ENCODE data around the gene FARP2. TPM values are rescaled to one million over a fixed set of nuclear protein-coding genes. Genes with fewer than 3 reads are reported as not detected.

The FARP2 gene
- total RNA-seq, 1 donor: 41.3 TPM

DNA sequence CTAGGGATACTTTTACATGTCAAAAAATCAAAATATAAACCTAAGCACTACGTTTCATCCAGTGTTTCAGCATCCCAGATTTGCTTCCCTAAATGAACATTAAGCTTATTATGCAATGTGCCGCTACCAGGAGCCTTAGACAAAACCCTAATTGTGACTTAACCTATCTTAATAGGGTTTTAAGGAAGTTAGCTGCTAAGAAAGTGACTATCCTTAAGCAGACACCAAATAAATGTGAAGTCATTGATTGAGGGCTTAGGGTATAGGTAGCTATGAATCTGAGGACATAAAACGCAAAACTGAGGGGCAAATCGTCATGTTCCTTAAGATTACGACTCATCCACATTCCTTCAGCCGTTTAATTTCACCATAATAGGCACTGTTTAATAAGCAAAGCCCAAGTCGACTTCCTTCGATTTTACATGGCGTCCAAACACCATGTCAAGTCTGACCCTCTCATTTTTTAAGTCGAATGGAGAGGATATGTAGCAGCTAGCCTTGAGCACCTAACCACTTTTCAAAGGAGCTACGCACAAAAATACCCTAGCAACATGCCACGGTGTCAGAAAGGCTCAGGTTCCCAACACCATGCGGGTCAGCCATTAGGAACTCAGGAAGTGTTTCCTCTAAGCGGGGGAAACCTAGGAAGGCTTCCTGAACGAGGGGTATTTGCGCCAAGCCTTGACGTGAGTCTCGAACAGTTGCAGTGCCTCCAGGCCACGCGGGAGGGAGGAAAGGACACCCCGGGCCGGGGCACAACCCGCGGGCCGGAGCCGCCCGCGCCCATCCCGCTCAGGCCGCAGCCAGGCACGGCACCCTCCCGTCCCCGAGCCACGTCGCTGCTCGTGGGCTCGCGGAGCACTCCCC lies 41.6 kb upstream of the FARP2 start:
- Histone ChIP-seq H3K4me3 (ENCODE audit: insufficient read depth, low read length) (peak overlapping the region; percentile 97), H3K4me1 (ENCODE audit: insufficient read depth, low read length) (peaks cover 46% of the 10 kb centered on the region), H3K79me2 (ENCODE audit: insufficient read depth, low read length) (peaks cover 96% of the 10 kb centered on the region), H3K27me3 (ENCODE audit: insufficient read depth, low read length) (no peaks in the 10 kb centered on the region), H3K4me2 (ENCODE audit: insufficient read depth, low read length) (peak overlapping the region; percentile 84), H3K36me3 (ENCODE audit: insufficient read depth, low read length) (peaks cover 6% of the 10 kb centered on the region), H3K9me3 (ENCODE audit: low read depth, low read length) (no peaks in the 10 kb centered on the region), H4K20me1 (ENCODE audit: insufficient read depth, low read length) (peaks cover 61% of the 10 kb centered on the region), H2AFZ (ENCODE audit: low read length) (peak overlapping the region; percentile 61), H3K27ac (ENCODE audit: low read depth, low read length) (peak overlapping the region; percentile 98)
- DNase-seq (ENCODE audit: insufficient read length, low spot score, missing footprints): peak; percentile 81
- no peak for TF ChIP-seq CTCF (IDR thresholded peaks at IDR 0.05; ENCODE audit: extremely low read depth, low read depth, low read length)

DNA sequence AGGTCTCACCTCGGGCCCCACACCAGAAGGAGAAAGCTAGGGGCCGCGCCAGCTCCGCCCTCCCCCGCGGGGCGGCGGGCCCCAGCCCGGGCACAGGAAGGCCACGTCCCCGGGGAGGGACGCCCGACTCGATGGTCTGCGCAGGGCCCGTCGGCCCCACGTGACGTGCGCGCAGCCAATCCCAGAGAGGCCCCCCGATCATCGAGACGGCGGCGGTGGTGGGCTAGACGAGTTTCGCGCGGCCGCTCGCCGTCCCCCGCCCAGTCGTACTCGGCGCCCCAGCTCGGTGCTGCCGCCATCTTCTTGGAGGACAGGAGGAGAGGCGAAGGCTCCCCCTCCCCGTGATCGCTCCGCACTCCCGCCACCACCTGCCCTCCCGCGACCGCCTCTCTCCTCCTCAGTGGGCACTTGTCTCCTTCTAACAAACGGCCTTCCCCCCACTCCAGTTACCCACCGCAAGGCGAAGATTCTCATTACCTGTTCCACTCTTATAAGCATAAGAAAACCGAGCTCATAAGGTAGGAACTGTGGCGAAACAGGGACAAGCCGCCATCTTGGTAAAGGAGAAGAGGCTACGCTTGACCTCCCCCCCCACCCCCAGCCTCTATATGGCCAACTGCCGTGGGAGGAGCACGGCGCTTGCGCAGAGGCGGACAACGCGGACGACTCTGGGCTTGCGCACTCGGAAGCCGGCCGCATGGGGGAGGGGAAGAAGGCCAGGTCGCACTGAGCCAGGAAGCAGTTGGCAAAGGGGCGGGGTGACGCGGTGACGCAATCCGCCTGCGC lies 40.8 kb upstream of the FARP2 start, which contains the start of gene HDLBP:
Gene HDLBP, minus strand, starts transcription at position 580 of the 786 bp plus-strand sequence. CDS start 48,803 bp downstream, outside the sequence.
- Histone ChIP-seq H3K27me3 (ENCODE audit: insufficient read depth, low read length) (no peaks in the 10 kb centered on the region), H3K4me3 (ENCODE audit: insufficient read depth, low read length) (peak within 1 kb of the TSS; percentile 97), H3K36me3 (ENCODE audit: insufficient read depth, low read length) (peaks cover 6% of the 10 kb centered on the region), H3K9me3 (ENCODE audit: low read depth, low read length) (no peaks in the 10 kb centered on the region), H2AFZ (ENCODE audit: low read length) (peak within 1 kb of the TSS; percentile 96), H3K79me2 (ENCODE audit: insufficient read depth, low read length) (peaks cover 96% of the 10 kb centered on the region), H3K27ac (ENCODE audit: low read depth, low read length) (peak within 1 kb of the TSS; percentile 98), H4K20me1 (ENCODE audit: insufficient read depth, low read length) (peaks cover 61% of the 10 kb centered on the region), H3K4me2 (ENCODE audit: insufficient read depth, low read length) (peak within 1 kb of the TSS; percentile 93), H3K4me1 (ENCODE audit: insufficient read depth, low read length) (peaks cover 40% of the 10 kb centered on the region)
- peak; percentile 99 for DNase-seq (ENCODE audit: insufficient read length, low spot score, missing footprints)
- peak; percentile 16 for TF ChIP-seq CTCF (IDR thresholded peaks at IDR 0.05; ENCODE audit: extremely low read depth, low read depth, low read length)

- peaks cover 45% of the 10 kb centered on the region for H3K4me1 ChIP-seq (ENCODE audit: insufficient read depth, low read length)
- DNase-seq (ENCODE audit: insufficient read length, low spot score, missing footprints): no peak
- H3K4me3 ChIP-seq (ENCODE audit: insufficient read depth, low read length): peak within 1 kb of the TSS; percentile 97
- peaks cover 63% of the 10 kb centered on the region for H4K20me1 ChIP-seq (ENCODE audit: insufficient read depth, low read length)
- peaks cover 6% of the 10 kb centered on the region for H3K36me3 ChIP-seq (ENCODE audit: insufficient read depth, low read length)
- H3K27ac ChIP-seq (ENCODE audit: low read depth, low read length): peak within 1 kb of the TSS; percentile 98
- H3K9me3 ChIP-seq (ENCODE audit: low read depth, low read length): no peaks in the 10 kb centered on the region
- no peak for TF ChIP-seq CTCF (IDR thresholded peaks at IDR 0.05; ENCODE audit: extremely low read depth, low read depth, low read length)
- H2AFZ ChIP-seq (ENCODE audit: low read length): peak within 1 kb of the TSS; percentile 96
- H3K4me2 ChIP-seq (ENCODE audit: insufficient read depth, low read length): peak within 1 kb of the TSS; percentile 93
- H3K27me3 ChIP-seq (ENCODE audit: insufficient read depth, low read length): no peaks in the 10 kb centered on the region
- H3K79me2 ChIP-seq (ENCODE audit: insufficient read depth, low read length): peaks cover 96% of the 10 kb centered on the region
These were observed 40.0 kb upstream of the FARP2 start, which contains the start of gene SEPTIN2 for GRCh38 chr2:241315879-241316631. TSS of gene SEPTIN2 (plus strand) at chr2:241315925. CDS start at chr2:241324233, 8,308 bp downstream.
